DMS79 (cell line): Measurements from ENCODE around the gene SPACA5.
"Not testable (repeated sequence)": the region's sequence is repeated elsewhere in the genome, so short reads cannot be mapped to it uniquely, and the experiment has no call there.

ENCODE experiments used
- DNase-seq: peaks from one replicate; lab custom pipeline; 2025; lab: John Stamatoyannopoulos, UW

Gene SPACA5

GRCh38 chrX:48021026-48021900 is 14.5 kb downstream of the SPACA5 start:
- peak; percentile 52 for DNase-seq

DNA sequence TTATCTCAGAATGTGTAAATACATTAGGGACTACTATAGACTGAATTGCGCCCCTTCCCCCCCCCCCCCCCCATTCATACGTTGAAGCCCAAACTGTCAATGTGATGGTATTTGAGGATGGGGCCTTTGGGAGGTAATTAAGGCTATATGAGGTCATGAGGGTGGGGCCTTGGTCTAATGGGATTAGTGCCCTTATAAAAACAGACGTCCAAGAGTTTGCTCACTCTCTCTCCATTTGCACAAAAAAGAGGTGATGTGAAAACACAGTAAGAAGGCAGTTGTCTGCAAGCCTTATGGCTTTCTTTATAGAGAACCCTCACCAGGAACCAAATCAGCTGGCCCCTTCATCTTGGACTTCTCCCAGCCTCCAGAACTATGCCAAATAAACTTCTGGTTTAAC is 15.3 kb downstream of the SPACA5 start:
- no peak for DNase-seq

GRCh38 chrX:48022738-48023137 is 15.9 kb downstream of the SPACA5 start:
- DNase-seq = no peak

DNA sequence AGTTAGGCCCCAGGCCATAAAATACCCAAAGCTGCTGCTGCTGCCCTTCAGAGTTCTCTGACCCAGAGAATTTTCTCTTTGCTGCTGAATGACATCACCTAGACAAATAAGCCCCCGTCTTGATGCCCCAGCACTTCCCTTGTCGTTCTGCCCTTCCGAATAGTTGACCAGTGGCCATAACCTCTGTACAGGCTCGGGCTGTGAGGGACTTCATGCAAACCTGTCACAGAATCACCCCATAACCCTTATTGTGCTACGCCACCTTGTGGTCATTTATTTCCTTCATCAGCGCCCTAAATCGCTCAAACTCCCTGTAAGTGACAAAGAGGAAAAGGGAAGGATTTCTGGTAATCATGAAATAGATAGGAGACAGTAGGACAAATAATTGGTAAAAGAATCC is 18.8 kb downstream of the SPACA5 start:
- no peak for DNase-seq

DNA sequence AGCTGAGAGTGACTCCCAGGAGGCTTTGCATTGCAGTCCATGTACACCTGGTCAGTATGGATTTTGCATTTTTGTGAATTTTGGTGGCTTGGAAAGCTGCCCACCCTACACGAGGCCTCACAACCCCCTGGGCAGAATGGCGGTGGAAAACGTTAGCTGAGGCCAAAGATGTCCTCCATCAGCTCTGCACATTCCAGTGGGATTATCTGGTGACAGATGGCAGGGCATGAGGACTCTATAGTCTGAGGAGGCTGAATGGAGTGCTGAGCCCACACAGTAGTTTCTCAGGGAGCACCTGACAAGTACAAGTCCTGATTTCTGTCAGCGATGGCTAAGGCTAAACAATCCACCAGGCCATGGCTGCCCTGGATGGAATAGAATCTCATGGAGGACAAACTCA is 20.8 kb downstream of the SPACA5 start:
- not testable (repeated sequence) for DNase-seq

DNA sequence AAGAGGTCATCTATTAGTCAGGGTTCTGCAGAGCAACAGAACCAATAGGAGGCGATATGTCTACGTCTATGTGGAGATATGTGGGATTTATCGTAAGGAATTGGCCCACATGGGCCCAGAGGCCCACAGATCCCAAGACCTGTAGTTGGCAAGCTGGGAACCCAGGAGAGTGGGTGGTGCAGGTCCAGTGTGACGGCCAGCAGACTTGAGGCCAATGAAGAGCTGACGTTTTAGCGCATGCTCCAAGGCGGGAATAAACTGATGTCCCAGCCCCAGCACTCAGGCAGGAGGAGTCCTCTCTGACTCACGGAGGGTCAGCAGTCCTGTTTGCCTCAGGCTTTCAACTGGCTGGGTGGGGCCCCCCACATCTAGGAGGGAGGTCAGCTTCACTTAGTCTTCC is 21.3 kb downstream of the SPACA5 start:
- DNase-seq = no peak

DNA sequence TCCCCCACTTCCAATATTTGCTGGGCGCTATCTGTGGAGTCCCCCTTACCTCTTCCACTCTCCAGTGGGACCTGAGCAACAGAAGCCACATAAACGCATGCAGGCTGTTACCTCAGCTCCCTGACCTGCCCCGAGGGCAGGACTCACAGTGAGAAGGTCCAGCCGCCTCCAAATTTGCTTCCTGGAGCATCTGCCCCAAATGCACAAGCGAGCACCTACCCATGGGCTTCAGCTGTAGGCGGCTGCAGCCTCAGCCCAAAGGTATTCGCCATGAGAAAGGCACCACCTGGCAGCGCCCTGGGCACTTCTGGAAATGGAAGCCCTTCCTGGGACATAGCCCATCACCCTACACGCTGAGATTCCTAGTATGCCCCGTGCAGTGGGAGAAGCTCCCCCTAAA is 23.4 kb downstream of the SPACA5 start:
- DNase-seq = no peak

DNA sequence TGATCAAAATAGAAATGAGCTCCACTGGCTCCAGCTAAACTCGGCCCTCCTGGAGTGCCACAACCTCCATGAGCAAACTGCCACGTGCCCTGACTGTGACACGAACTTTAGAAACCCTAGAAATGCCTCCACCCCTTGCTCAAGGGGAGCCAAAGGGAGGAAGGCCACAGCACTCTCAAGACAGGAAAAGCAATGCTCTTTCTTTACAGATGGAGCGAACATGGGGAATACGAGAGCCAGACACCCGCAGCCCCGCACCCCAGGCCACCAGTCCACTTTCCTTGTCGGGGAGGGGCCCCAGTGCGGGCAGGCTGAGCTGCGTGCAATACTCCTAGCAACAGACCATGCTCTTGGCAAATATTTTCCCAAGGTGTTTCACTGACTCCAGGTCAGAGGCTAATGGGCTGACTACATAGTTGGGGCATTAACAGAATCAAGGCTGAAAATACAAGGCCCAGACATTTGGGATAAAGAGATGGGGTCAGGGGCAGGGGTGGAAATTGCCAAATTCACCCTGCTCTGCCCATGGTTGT is 23.9 kb downstream of the SPACA5 start:
- not testable (repeated sequence) for DNase-seq

DNA sequence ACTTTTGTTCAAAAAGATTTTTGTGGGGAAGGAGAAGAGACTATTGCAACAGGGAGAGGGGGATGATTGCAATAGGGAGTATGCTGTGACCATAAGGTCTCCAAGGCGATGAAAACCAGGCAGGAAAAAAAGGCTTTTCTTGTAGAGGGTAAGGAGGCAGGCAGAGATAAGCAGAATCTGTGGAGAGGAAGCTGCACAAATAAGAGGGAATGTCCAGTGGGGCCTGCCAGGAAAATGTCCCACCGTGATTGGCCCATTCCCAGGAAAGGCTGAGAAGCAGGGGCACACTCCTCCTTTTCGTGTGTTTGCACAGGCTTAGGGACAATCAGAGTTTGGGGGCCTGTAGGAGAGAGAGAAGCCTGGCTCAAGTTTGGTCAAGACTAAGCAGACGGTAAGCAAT is 29.1 kb downstream of the SPACA5 start:
- no peak for DNase-seq

DNA sequence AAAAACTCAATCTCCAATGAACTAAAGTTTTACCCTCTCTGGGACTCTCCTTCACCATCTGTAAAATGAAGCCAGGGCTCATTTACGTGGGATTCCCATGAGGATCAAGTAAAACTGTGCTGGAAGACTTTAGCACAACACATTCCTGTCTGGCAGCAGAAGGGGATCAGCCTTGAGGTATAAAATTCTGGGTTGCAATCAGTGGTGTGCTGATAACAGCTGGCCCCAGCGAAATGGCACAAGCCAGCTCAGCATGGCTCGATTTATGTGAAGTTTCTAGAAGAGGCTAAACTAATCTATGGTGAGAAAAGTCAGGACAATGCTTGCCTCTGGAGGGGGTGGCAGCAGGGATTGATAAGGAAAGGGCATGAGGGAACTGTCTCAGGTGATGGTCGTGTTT is 36.3 kb downstream of the SPACA5 start:
- DNase-seq = no peak

GRCh38 chrX:48045410-48046311 is 38.9 kb downstream of the SPACA5 start:
- DNase-seq = no peak

- DNase-seq = no peak
Measured at GRCh38 chrX:48046846-48047245, 40.1 kb downstream of the SPACA5 start.

DNA sequence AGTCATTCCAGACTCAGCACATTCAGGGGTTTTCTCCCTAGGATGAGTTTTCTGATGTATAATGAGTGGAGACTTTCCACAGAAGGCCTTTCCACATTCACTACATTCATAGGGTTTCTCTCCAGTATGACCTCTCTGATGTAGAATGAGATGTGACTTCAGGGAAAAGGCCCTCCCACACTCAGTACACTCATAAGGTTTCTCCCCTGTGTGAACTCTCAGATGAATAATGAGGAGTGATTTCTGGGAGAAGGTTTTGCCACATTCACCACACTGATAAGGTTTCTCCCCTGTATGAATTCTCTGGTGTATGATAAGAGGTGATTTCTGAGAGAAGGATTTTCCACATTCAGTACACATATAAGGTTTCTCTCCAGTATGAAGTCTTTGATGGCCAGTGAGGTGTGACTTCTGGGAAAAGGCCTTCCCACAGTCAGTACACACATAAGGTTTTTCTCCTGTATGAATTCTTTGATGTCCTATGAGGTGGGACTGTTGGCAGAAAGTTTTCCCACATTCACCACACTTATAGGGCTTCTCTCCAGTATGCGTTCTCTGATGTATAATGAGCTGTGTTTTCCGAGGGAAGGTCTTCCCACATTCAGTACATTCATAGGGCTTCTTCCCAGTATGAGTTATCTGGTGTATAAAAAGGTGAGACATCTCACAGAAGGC is 52.0 kb downstream of the SPACA5 start:
- no peak for DNase-seq

- no peak for DNase-seq
Measured at GRCh38 chrX:48059296-48059639, 52.5 kb downstream of the SPACA5 start.
